C4-2B (cell line): ENCODE measurements around the gene HAUS3.
"Not testable (repeated sequence)": the region's sequence is repeated elsewhere in the genome, so short reads cannot be mapped to it uniquely, and the experiment has no call there.

Experiments used
- H3K27ac ChIP-seq: fragments of 450-650 bp; 2 replicates; pipeline ENCODE4 v1.5.1; 2017
- CTCF ChIP-seq: fragments of 450-650 bp; conservative IDR thresholded peaks from 2 replicates; pipeline ENCODE4 v1.5.1; 2017; ENCODE audit warnings: mild to moderate bottlenecking
- ZFX ChIP-seq: fragments of 450-650 bp; IDR thresholded peaks from 2 replicates; pipeline ENCODE4 v1.6.1; 2017

HAUS3 gene

DNA sequence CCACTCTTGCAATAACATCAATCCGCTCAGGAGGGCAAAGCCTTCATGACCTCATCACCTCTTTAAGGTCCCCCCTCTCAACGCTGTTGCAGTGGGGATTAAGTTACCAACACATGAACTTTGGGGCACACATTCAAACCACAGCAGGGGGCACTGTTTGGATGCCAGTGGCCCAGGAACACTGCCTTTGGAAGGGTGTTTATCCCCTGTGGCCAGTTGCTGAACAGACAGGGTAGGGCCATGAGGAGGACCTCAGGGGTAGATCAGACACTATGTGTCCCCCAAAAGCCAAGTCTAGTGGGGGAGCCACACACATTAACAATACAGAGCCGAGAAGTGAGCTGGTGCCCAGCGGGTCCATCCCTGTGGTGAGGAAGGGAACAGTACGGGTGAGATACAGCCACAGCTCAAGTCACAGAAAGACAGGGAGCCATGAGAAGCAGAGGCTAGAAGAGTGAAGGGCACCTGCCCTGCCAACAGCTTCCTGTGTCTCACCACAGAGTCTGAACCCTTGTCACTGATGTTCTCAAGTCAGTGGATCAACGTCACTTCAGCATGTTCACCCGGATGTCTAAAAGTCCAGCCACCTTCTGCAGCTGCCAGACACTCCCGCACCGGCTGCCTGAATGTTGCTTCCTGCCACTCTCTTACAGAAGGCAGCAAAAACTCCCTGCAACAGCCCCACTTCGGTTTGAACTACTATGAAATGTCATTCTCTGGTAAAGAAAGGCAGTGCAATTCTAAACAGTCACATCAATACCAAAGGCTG, 39.8 kb upstream of the HAUS3 start:
- no peak overlapping the region for H3K27ac ChIP-seq
- TF ChIP-seq ZFX (no peak), CTCF (no peak)

GRCh38 chr4:2280531-2281300, 38.8 kb upstream of the HAUS3 start:
- no peak overlapping the region for H3K27ac ChIP-seq
- TF ChIP-seq ZFX (no peak), CTCF (no peak)

DNA sequence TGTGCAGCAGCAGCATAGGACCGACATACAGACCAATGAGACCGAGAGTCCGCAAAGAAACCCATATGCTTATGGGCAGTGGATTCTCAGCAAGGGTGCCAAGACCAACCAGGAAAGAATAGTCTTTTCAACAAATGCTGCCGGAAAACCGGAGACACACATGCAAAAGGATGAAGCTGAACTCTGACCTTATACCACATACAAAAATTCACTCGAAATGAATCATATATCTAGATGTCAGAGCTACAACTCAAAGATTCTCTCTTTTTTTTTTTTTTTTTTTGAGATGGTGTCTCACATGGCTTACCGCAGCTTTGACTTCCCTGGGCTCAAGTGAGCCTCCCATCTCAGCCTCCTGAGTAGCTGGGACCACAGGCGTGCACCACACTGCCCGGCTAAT, 36.0 kb upstream of the HAUS3 start:
- no peak for TF ChIP-seq ZFX
- no peak overlapping the region for H3K27ac ChIP-seq

DNA sequence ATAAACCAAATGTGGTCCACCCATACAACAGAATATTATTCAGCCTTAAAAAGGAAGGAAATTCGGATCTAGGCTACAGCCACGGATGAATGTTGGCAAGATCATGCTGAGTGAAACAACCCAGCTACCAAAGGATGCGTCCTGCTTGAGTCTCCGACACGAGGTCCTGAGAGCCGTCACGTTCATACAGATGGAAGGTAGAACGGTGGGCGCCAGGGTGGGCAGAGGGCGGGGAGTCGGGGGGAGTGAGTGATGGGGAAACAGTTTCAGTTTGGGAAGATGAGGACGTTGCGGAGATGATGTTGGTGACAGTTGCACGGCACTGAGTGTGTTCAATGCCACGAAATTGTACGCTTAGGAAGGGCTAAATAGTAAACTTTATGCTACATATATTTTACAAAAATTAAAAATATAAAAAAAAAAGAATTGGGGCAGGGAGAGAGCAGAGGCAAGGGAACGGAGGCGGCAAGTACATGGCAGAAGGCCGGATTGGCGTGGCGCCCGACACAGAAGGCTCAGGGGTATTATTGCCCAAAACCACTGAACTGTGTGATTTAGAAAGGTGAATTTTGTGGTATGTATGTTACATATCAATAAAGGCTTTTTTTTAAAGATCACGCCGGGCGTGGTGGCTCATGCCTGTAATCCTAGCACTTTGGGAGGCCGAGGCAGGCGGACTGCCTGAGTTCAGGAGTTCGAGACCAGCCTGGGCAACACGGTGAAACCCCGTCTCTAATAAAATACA, 34.8 kb upstream of the HAUS3 start:
- TF ChIP-seq ZFX (no peak), CTCF (no peak)
- no peak overlapping the region for H3K27ac ChIP-seq

- no peak overlapping the region for H3K27ac ChIP-seq
- TF ChIP-seq ZFX (no peak), CTCF (no peak)
These were observed 33.8 kb upstream of the HAUS3 start for GRCh38 chr4:2275546-2276251.

- not testable (repeated sequence) for H3K27ac ChIP-seq
These were observed 33.1 kb upstream of the HAUS3 start for GRCh38 chr4:2275044-2275397.

GRCh38 chr4:2274320-2275043, 32.6 kb upstream of the HAUS3 start:
- no peak overlapping the region for H3K27ac ChIP-seq
- TF ChIP-seq CTCF (no peak), ZFX (no peak)
